ENCODE data around the gene TRIM65. TPM values are rescaled to one million over a fixed set of nuclear protein-coding genes. Genes with fewer than 3 reads are reported as not detected.

The TRIM65 gene
- total and polyA plus RNA-seq, 2 of the 13 experiments (the other 11 are each of a cell fraction or from before 2014, with no cell fraction given) = 10.3 to 22.4 TPM

DNA sequence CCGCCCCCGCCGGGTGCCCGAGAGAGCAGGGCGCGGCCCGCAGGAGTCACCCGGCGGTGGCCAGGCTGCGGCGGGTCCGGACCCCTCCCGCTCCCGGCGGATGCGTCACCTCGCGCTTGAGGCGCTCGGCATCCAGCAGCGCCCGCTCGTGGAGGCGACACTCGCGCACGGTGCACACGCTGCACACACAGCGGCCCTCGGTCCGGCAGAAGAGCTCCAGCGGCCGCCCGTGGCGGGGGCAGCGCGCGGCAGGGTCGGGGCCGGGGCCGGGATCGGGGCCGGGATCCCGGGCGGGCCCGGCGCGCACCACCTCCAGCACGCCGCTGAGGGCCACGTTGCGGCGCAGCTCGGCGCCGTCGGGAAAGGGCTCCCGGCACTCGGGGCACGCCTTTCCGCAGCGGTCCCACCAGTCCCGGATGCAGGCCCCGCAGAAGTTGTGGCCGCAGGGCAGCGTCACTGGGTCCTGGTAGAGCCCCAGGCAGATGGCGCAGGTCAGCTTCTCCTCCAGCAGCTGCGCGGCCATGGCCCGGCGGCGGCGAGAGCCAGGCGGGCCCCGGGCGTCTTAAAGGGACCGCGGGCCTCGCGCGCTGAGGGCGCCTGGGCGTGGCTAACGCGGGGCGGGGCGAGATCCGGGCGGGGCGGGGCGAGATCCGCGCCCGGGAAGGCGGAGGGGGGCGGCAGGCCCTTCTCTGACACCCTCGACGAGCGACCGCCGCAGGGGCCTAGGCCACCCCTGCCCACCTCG lies at the start of gene TRIM65 (continued):
- TF ChIP-seq ZNF546 (CRISPR knock-in tag; conservative IDR thresholded peaks at IDR 0.05) = no peak
- TF ChIP-seq, protein P1, sequence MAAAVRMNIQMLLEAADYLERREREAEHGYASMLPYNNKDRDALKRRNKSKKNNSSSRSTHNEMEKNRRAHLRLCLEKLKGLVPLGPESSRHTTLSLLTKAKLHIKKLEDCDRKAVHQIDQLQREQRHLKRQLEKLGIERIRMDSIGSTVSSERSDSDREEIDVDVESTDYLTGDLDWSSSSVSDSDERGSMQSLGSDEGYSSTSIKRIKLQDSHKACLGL (CRISPR knock-in tag; IDR thresholded peaks at IDR 0.05) = peak; percentile 79
- TF ChIP-seq, protein P2, sequence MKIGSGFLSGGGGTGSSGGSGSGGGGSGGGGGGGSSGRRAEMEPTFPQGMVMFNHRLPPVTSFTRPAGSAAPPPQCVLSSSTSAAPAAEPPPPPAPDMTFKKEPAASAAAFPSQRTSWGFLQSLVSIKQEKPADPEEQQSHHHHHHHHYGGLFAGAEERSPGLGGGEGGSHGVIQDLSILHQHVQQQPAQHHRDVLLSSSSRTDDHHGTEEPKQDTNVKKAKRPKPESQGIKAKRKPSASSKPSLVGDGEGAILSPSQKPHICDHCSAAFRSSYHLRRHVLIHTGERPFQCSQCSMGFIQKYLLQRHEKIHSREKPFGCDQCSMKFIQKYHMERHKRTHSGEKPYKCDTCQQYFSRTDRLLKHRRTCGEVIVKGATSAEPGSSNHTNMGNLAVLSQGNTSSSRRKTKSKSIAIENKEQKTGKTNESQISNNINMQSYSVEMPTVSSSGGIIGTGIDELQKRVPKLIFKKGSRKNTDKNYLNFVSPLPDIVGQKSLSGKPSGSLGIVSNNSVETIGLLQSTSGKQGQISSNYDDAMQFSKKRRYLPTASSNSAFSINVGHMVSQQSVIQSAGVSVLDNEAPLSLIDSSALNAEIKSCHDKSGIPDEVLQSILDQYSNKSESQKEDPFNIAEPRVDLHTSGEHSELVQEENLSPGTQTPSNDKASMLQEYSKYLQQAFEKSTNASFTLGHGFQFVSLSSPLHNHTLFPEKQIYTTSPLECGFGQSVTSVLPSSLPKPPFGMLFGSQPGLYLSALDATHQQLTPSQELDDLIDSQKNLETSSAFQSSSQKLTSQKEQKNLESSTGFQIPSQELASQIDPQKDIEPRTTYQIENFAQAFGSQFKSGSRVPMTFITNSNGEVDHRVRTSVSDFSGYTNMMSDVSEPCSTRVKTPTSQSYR (CRISPR knock-in tag; IDR thresholded peaks at IDR 0.05; ENCODE audit: borderline replicate concordance) = no peak
- no peak for TF ChIP-seq SOX6 (IDR thresholded peaks at IDR 0.05)
- TF ChIP-seq SOX6 (CRISPR knock-in tag; IDR thresholded peaks at IDR 0.05) = no peak
- TF ChIP-seq ZNF780A (CRISPR knock-in tag; IDR thresholded peaks at IDR 0.05) = peak; percentile 87; the same call in 1 of the 2 replicates
- TF ChIP-seq ZSCAN29 (CRISPR knock-in tag; conservative IDR thresholded peaks at IDR 0.05) = no peak; the same call in 1 of the 2 replicates
- no peak for TF ChIP-seq ZKSCAN5 (CRISPR knock-in tag; IDR thresholded peaks at IDR 0.05)
- no peak for TF ChIP-seq ZNF205 (CRISPR knock-in tag; IDR thresholded peaks at IDR 0.05)
- TF ChIP-seq SRY (CRISPR knock-in tag; IDR thresholded peaks at IDR 0.05) = peak; percentile 91; the same call in 1 of the 2 replicates
- TF ChIP-seq ZMAT3 (CRISPR knock-in tag; conservative IDR thresholded peaks at IDR 0.05) = 0 out of 2 replicates have a peak, but pooled peaks have one; percentile 39
- peak in 1 of 2 experiments; percentile 54; a peak in 1 of 4 replicates for TF ChIP-seq ATF4 (CRISPR knock-in tag; IDR thresholded peaks at IDR 0.05)
- TF ChIP-seq LRRFIP1 (CRISPR knock-in tag; conservative IDR thresholded peaks at IDR 0.05) = no peak
- TF ChIP-seq TBL1XR1 (IDR thresholded peaks at IDR 0.05; ENCODE audit: borderline replicate concordance, low read length, partially characterized antibody) = no peak
- no peak; the same call in 1 of the 2 replicates for TF ChIP-seq AHDC1 (CRISPR knock-in tag; IDR thresholded peaks at IDR 0.05; ENCODE audit: borderline replicate concordance)
- TF ChIP-seq ZNF703 (CRISPR knock-in tag; IDR thresholded peaks at IDR 0.05; ENCODE audit: borderline replicate concordance) = peak; percentile 89; the same call in 1 of the 2 replicates

Measured in HepG2 (cell line).